HG02852 (cell line): ENCODE measurements around the gene PLCH2.
"Not testable (repeated sequence)": the region's sequence is repeated elsewhere in the genome, so short reads cannot be mapped to it uniquely, and the experiment has no call there.

ENCODE experiments used
- ATAC-seq: cut with Tn5 transposase; IDR thresholded peaks from one replicate; pipeline ENCODE4 v1.9.1; 2021; ENCODE audit warnings: mild to moderate bottlenecking, moderate library complexity; ENCODE audit not compliant: unreplicated experiment

The PLCH2 gene

DNA sequence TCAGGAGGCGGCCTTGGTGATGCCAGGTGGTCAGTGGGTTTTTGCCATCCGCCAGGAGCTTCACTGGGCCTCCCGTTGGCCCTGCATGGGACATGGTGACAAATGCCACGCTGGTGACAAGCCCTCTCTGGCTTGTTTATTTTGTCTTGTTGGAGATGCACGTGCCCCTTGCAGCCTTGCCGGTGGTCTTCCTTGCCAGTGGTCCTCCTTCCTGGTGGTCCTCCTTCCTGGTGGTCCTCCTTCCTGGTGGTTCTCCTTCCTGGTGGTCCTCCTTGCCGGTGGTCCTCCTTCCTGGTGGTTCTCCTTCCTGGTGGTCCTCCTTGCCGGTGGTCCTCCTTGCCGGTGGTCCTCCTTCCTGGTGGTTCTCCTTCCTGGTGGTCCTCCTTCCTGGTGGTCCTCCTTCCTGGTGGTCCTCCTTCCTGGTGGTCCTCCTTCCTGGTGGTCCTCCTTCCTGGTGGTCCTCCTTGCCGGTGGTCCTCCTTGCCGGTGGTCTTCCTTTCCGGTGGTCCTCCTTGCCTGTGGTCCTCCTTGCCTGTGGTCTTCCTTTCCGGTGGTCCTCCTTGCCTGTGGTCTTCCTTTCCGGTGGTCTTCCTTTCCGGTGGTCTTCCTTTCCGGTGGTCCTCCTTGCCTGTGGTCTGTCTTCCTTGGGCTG lies 16.9 kb upstream of the PLCH2 start:
- ATAC-seq = not testable (repeated sequence)

DNA sequence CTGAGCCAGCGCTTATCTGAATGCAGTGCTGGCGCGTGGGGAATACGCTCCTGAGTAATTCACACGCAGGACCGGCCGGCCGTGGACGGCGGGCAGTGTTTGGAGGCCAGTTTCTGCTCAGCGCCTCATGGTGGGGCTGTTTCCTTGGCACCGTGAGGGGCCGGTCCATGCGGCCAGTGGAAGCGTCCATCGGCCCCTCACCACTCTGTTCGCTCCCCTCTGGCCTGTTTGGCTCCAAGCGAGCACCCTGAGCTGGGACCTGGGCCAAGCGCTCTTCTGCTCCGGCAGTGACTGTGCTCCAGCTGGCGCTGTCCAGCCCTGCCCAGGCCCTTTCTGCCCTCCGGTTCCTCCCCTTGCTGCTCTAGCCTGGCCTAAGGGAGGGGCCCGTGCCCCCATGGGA lies 16.3 kb upstream of the PLCH2 start:
- ATAC-seq = no peak

DNA sequence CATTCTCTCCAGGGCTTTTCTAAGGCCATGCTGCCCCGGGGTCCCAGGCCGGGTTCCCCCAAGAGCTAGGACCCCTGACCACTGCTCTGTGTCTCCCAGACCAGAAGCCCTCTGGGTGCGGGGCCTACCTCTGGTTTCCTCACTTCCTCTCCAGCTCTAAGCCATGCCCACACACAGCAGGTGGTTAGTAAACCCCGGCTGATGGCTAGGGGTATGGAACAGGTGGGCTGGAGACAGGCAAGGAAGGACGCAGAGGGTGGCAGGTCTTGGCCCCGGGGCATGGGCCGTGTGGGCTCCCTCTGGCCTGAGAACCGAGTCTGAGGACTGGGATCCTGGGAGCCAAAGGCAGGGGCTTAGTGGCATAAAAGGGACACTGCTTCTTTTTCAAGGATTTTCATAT lies 15.9 kb upstream of the PLCH2 start:
- no peak for ATAC-seq

DNA sequence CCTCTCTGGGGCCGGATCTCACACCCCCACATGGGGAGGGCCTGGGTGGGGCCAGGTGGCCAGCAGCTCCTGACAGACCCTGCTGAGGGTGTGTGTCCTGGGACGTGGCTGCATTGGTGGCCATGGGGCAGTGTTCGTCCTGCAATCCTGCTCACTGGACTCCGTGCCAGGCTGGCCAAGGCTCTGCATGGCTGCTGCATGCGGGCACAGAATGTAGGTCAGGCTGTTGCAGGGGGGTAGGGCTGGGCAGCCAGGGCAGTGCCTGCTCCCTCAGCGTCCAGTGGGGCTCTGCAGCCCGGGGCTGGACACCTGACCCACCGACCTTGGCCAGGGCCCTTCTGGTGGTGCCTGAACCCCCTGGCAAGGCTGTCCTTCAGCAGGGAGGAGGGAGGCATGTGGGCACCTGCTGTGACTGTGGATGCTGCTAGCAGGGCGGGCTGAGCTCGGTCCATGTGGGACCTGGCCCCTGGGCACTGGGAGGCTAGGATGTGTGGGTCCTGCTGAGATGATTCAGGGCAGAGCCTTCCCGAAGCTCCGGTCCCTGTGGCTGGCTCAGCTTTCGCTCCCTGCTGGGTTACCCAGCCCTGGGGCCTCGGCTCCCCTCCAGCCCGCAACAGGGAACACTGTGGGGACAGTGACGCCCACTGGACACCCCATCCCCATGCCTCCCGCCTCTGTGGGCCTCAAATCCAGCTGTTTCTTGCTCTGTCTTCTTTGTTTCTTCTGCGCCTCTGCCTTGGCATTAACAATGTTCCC lies 14.9 kb upstream of the PLCH2 start:
- ATAC-seq = no peak

DNA sequence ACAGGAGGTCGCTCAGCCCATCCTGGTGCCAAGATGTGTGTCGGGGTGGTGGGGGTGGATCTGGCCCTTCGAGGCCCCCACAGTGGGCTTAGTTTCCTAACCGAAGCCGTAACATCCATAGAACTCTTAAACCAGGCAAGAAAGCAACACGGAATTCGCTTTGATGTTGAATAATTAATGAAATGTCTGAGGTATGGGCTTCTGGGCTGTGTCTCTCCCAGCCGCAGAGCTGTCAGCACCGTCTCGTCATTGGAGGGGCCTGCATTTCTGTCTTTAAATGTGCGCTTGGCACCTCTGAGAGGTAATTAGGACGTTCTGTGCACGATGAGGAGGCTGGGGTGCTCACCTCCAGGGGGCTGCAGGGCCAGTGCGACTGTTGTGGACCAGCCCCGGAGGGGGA lies 13.3 kb upstream of the PLCH2 start:
- no peak for ATAC-seq

DNA sequence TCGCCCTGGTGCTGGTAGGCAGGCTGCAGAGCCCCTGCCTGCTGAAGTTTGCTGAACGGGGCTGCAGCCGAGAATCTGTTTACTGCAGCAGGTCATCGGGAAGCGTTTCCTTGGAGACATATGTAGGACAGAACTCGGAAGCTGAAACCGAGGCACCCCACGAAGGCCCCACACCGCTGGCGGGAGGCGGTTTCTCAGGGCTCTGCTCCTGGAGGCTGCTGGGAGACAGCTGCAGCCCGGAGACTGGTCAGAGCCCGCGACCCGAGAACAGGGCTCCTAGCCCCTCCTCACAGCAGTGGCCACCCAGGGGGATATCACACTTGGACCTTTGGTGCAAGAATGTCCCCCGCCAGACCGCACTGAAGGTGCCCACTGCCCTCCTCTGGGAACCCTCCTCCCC lies 12.7 kb upstream of the PLCH2 start:
- ATAC-seq = no peak

DNA sequence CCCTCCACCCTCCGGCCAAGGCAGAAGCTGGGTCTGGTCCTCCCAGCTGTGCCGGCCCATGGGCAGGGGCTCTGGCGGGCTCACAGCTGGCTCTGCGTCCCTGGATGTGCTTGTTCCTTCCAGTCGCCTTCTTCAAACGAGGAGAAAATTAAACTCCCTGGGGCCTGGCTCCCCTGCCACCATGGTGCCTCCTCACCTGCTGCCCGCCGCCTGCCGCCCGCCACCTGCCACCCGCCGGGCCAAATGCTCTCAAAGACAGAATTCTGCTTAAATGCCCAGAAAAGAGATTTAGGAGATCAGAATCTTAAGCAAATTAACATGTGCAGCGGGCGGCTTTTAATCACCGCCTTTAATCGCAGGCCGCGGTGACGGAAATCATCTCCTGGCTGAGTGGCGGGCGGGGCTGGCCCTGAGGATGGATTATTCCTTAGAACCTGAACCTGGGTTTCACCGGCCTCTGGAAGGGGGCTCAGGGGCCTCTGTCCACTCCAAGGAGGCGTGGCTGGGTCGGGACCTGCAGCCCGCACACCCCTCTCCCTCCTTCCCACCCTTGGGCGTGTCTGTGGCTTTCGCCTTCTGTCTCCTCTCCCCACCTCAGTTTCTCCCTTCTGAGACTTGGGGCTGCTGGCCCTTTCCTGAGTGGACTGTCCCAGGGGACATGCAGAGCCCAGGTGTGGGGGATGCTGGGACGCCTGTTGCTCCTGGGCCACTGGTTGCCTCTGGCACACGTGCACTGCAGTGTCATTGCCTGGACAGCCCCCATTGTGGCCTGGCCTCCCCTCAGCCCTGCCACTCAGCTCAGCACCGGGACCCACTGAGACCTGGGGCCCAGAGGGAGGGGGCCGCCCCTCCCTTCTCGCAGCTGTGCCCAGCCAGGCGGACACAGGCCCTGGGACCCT lies 10.5 kb upstream of the PLCH2 start:
- ATAC-seq = no peak

DNA sequence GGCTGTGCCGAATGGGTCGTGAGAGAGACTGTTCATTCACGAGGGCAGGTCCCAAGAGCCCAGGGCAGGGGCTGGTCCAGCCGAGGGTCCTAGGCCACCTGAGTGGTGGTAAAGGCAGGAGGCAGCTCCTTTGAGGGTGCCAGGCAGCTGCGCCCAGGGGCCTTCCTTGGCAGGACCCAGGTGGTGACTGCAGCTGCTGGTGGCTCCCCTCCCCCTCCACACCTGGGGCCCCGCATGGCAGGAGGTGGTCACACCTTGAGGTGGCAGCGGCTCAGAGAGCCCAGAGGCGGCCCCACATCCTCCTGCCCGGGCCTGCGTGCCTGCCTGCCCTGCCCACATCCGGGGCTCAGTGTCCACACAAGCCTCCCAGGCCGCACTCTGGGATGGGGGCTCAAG lies 9.8 kb upstream of the PLCH2 start:
- no peak for ATAC-seq

DNA sequence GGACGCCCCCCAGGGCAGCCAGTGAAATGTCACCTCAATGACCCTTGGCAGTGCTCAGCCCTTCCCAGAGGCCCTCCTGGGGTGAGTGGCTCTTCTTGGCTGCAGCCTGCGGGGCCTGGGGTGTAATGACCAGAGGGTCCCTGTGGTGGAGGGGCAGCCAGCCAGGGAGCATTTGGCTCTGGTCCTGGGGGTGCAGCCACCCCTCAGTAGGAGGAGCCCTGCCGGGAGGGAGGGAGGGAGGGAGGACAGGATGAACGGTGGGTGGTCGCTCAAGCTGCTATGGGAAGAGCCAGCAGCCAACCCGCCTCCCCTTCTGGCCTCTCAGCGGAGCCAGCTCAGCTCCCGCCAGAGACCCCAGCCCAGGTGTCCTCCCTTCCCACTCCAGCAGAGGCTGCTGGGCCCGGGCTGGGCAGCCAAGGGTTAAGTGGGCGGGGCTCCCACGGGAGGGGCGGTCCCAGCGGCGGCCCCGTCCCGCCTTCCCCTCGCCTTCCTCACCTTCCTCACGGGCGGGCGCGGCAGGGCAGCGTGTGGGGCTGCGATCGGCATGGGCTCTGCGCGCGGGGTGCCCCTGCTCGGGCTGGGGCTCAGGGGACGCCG lies 9.0 kb upstream of the PLCH2 start:
- ATAC-seq = no peak

DNA sequence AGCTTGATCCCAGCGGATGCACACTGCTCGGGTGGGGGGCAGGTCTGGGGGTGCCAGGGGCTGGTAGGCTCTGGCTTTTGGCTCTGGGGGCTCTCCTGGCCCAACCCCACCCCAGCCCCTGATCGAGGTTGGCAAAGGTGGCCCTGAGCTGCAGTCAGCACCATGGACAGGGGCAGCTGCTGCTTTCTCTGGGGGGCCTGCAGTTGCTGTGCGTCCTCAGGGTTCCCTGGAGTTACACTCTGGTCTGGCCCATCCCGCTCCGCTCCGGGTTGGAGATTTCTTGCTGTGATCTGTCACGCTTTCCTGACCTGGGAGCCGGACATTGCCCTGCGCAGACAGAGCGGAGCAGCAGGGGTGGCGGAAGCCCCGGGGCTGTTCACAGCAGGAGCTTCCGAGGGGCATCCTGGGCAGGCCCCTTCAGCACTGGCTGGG lies 8.0 kb upstream of the PLCH2 start:
- ATAC-seq = no peak

DNA sequence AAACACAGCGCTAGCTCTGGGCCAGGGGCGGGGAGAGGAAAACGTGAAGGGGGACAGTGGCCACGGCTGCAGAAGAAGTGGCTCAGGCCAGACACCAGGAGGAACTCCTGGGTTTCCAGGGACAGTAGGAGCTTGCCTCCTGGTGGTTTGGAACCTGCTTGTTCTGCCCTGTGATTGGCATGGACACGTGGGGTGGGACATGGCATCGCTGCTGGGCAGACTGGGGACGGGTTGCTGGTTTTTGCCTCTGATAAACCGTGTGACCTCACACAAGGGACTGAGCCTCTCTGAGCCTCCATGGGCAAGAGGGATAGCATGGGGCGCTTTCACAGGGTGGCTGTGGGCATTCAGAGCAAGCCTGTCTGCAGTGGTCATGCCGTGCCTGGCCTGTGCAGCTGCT lies 7.5 kb upstream of the PLCH2 start:
- no peak for ATAC-seq

DNA sequence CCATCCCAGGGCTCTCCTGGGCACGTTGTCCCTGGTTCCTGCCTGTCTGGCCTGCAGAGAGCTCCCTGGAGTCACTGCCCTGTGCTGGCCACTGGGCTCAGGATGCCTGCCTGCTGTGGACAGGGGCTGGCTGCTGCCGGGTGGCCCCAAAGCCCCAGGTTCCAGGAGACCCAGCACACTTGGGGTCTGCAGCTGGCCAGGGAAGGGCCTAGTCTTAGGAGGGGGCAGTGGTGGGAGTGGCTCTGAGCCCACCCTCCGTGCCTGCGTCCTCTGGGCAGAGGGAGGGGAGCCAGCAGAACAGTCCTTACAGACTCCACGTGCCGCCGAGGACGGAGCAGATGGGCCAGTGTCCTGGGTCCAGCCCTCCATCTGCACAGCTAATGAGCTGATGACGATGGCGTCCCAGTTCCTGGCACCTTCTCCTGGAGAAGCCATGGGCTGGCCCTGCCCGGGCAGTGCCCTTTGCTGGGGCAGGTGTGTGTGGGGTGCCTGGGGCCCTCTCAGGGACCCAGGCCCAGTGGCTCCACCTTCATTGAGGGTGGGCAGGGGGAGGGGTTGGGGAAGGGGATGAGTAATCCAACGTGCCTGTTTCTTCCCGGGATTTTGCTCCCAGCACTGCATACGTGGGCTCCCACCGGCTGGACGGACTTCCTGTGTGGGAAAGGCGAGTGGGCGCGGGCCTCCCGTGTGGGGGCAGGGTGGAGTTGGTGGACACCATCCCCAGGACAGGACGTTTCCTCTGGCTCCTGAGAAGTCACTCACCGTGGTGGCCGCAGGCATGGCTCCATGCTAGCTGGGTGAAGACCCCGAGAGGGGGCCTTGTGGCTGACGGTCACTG lies 6.8 kb upstream of the PLCH2 start:
- ATAC-seq = no peak

DNA sequence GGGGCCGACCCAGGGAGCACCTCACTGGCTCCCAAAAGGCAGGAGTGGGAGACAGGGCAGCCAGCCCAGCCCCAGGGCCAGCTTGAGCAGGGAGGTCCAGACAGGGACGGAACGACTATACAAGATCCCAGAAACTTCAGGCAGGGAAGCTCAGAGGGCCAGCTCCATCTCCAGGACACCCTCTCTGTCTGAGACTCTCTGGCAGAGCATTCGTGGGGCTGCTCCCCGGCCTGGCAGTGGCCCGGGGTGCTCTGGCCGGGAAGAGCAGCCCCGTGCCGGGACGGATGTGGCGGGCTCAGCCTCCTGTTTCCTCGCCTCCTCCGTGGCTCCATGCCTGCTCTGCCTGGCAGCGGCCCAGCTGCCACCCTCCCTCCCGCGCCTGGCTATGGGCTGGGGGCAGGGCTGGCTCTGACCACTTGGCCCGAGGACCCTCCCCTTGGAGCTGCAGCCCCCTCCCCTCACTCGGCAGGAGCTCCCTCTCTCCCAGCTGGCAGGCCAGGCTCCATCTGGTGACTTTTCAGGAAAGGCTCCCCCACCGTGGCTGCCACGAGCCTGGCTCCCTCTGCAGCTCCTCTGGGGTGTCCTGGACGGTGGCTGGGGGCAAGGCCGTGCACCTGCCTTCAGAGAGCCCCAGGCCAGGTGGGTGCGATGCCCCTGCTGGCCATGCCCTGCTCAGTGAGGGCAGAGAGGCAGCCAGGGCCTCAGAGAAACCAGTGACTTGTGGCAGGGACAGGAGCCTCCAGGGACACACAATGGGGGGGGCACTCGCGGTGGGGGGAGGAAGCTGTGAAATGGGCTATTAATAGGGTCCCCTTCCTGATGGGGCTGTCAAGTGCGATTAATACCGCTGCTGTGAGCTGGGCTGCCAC lies 5.6 kb upstream of the PLCH2 start:
- ATAC-seq = no peak

DNA sequence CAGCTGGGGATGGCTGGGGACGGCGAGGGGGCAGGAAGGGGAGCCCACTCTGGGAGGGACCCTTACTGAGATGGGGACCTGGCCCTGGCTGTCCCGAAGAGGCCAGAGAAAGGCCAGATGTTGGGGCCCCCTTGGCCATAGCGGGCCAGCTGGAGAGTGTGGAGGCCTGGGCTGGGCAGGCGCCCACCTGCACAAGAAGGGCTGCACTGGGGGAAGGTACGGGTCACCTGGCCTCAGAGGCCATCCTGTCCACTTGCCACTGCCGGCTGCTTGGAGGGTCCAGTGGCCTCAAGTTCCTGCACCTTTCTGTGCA lies 5.0 kb upstream of the PLCH2 start:
- ATAC-seq = no peak

DNA sequence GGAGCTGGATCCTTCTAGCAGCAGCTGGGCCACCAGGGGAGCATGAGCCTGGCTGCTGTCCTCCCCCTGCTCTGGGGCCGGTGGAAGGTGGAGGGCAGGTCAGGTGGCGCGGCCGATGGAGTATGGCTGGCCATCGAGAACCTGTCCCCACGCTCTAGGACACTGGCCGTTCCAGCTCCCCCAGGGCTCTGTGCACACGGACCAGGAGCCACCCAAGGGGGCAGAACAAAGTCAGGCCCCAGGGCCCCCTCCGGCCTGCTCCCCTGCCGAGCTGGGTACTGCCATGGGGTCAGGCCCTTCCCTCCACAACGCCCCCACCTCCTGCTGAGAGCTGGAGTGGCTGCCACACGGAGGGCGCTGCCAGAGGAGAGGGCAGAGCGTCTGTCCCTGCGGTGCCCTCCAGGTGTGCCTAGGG lies 4.5 kb upstream of the PLCH2 start:
- no peak for ATAC-seq

DNA sequence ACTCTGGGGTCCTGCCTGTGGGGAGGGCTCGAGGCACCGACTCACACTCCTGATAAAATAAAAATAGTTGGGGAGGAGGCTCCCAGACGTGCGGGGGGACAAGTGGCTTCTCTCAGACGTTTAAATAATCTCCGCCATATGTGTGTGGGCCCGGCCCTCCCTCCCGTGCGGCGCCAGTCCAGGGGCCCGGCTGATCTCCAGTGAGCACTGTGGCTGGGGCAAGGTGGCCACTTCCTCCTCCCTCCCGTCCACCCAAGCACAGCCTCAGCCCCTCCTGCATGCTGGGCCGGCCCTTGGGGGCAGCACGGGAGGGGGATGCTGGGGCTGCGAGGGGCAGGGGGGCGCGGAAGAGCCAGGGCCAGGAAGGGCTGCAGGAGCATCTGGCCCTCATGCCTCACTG lies 4.0 kb upstream of the PLCH2 start:
- ATAC-seq = no peak

DNA sequence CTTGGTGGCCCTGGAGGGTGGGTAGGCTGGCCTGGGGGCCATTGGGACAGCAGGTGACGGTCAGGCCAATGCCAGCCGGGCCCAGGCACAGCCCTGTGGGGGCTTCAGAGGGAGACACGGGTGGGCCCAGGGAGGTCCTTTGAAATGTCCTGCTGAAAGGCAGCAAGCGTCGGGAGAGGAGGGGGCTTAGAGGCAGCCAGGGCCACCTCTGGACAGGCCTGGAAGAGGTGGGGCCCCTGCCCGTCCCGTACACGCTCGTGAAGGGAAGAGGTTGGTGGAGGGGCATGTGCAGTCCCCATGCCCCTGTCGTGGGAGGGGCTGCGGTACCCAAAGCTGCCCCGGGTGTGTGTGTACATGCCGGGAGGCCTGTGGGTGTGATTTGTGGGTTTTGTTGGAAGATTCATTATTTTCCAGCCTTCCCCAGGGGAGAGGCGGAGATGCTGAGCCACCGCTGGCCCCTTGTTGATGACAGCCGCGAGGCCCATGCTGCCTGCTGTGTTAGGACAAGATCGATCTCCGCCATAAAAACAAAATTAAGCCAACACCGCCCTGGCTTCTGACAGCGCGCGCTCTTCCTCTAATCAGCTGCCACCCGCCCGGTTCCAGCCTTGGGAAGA lies 3.4 kb upstream of the PLCH2 start:
- no peak for ATAC-seq

DNA sequence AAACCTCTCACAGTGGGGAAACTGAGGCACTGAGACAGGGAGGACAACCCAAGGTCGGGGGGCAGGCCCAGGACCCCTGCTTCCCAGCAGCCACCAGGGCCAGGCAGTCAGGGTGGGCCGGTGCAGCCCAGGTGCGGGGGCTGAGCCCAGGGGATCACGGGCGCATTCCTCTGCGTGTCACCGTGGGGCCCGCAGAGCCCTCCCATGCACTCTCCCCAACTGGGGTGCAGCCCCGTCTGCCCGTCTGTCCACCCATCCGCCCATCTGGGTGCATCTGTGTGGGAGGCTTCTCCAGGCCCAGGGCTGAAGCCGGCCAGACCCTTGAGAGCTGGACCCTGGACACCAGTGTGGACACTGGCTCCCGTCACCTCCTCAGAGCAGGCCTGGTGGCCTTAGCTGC lies 2.9 kb upstream of the PLCH2 start:
- ATAC-seq = no peak

DNA sequence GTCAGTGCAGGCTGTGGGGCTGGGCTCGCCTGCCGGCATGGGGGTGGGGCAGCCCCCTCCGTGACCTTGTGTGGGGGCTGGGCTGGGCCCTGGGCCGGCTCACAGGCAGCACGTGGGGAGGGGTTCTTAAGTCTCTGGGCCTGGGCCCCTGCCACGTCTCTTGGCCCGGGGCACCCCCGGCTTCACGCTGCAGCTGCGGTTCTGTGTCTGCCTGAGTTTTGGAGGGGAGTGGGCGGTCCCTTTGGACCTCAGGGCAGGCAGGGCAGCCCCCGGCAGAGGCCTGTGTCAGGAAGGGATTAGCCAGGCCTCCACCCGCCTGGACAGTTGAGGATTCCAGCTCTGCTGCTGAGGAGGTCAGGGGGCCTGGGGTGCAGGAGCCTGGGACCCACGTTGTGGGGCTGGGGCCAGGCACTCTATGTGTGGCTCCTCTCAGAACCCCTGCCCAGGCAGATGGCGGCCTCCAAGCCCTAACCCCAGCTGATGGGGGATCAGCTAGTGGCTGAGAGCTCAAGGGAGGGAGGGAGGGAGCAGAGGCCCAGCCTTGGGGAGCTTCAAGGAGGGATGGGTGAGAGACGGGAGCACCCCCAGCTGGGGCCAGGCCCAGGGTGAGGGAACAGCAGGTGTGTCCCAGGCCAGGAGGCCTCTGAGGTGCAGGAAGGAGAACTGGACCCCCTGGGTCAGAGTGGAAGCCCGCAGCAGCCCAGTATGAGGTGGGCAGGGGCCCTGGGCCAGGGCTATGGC lies 1.8 kb upstream of the PLCH2 start:
- no peak for ATAC-seq
